ENCODE data around the gene OR52A5.

Gene OR52A5

GRCh38 chr11:5131584-5132335 is 6.4 kb downstream of the OR52A5 start:
- DNase-seq (ENCODE audit: low spot score): no peak
- no peak for TF ChIP-seq CTCF (conservative IDR thresholded peaks at IDR 0.05; ENCODE audit: low read depth)
- no peak overlapping the region for H3K27ac ChIP-seq
- POLR2A ChIA-PET (ENCODE audit: low non-redundant PET): no interaction called here
- CTCF ChIA-PET: no interaction called here

- DNase-seq (ENCODE audit: low spot score): no peak
- CTCF ChIA-PET: no interaction called here
- TF ChIP-seq CTCF (conservative IDR thresholded peaks at IDR 0.05; ENCODE audit: low read depth): no peak
- POLR2A ChIA-PET (ENCODE audit: low non-redundant PET): no interaction called here
- no peak overlapping the region for H3K27ac ChIP-seq
Measured at GRCh38 chr11:5129457-5129877, 8.7 kb downstream of the OR52A5 start.

GRCh38 chr11:5124891-5125620 is 13.1 kb downstream of the OR52A5 start:
- POLR2A ChIA-PET (ENCODE audit: low non-redundant PET): no interaction called here
- no peak for TF ChIP-seq CTCF (conservative IDR thresholded peaks at IDR 0.05; ENCODE audit: low read depth)
- CTCF ChIA-PET: interaction anchor here (0.7 to 1.0 kb wide), 2 partner anchors 17 to 919 kb away, joined by 3 to 4 read pairs; no protein-coding TSS in a partner anchor
- DNase-seq (ENCODE audit: low spot score): no peak
- H3K27ac ChIP-seq: no peak overlapping the region

GRCh38 chr11:5123802-5124521 is 14.2 kb downstream of the OR52A5 start:
- peak; percentile 36 for DNase-seq (ENCODE audit: low spot score)
- POLR2A ChIA-PET (ENCODE audit: low non-redundant PET): no interaction called here
- CTCF ChIA-PET: interaction anchor here (0.8 to 1.0 kb wide), 2 partner anchors 18 to 487 kb away, joined by 4 to 5 read pairs; no protein-coding TSS in a partner anchor
- peak; percentile 82 for TF ChIP-seq CTCF (conservative IDR thresholded peaks at IDR 0.05; ENCODE audit: low read depth)
- no peak overlapping the region for H3K27ac ChIP-seq

- DNase-seq (ENCODE audit: low spot score): no peak
- no peak for TF ChIP-seq CTCF (conservative IDR thresholded peaks at IDR 0.05; ENCODE audit: low read depth)
- ChIA-PET CTCF (no interaction called here), POLR2A (ENCODE audit: low non-redundant PET) (no interaction called here)
- no peak overlapping the region for H3K27ac ChIP-seq
Measured at GRCh38 chr11:5118893-5119292, 19.3 kb downstream of the OR52A5 start.

GRCh38 chr11:5117588-5117987 is 20.6 kb downstream of the OR52A5 start:
- ChIA-PET CTCF (interaction anchor here (0.6 kb wide), 1 partner anchor 1104 kb away, joined by 3 read pairs; no protein-coding TSS in a partner anchor), POLR2A (ENCODE audit: low non-redundant PET) (no interaction called here)
- DNase-seq (ENCODE audit: low spot score): no peak
- H3K27ac ChIP-seq: no peak overlapping the region
- no peak for TF ChIP-seq CTCF (conservative IDR thresholded peaks at IDR 0.05; ENCODE audit: low read depth)

All from RWPE1 (cell line).